NCI-H2107 treated with DMSO at 0.1 percent for 48 hours (cell line): ENCODE data around the gene IFITM10.
"Not testable (repeated sequence)": the region's sequence is repeated elsewhere in the genome, so short reads cannot be mapped to it uniquely, and the experiment has no call there.

Experiments
- DNase-seq: peaks from one replicate; lab custom pipeline; 2025; ENCODE audit not compliant: unreplicated experiment; lab: John Stamatoyannopoulos, UW

Gene IFITM10

GRCh38 chr11:1778141-1778911, 27.9 kb upstream of the IFITM10 start:
- no peak for DNase-seq

- no peak for DNase-seq
Measured at GRCh38 chr11:1777737-1778136, 27.3 kb upstream of the IFITM10 start.

- no peak for DNase-seq
Measured at GRCh38 chr11:1776944-1777715, 26.7 kb upstream of the IFITM10 start.

GRCh38 chr11:1776331-1776851, 26.0 kb upstream of the IFITM10 start:
- no peak for DNase-seq

- DNase-seq = no peak
Measured at GRCh38 chr11:1774886-1775285, 24.5 kb upstream of the IFITM10 start.

GRCh38 chr11:1773994-1774550, 23.7 kb upstream of the IFITM10 start:
- DNase-seq = no peak

GRCh38 chr11:1773131-1773993, 23.0 kb upstream of the IFITM10 start:
- DNase-seq = no peak

- DNase-seq = no peak
Measured at GRCh38 chr11:1772270-1773130, 22.1 kb upstream of the IFITM10 start.

- DNase-seq = no peak
Measured at GRCh38 chr11:1771700-1772099, 21.3 kb upstream of the IFITM10 start.

GRCh38 chr11:1771273-1771672, 20.9 kb upstream of the IFITM10 start:
- no peak for DNase-seq

GRCh38 chr11:1770528-1770927, 20.1 kb upstream of the IFITM10 start:
- DNase-seq = no peak

- DNase-seq = no peak
Measured at GRCh38 chr11:1770061-1770460, 19.7 kb upstream of the IFITM10 start.

- DNase-seq = not testable (repeated sequence)
Measured at GRCh38 chr11:1769304-1769936, 19.0 kb upstream of the IFITM10 start.

- DNase-seq = no peak
Measured at GRCh38 chr11:1768141-1768469, 17.7 kb upstream of the IFITM10 start.

- DNase-seq = no peak
Measured at GRCh38 chr11:1767399-1768140, 17.2 kb upstream of the IFITM10 start.

GRCh38 chr11:1766719-1767398, 16.5 kb upstream of the IFITM10 start:
- no peak for DNase-seq

- no peak for DNase-seq
Measured at GRCh38 chr11:1765871-1766718, 15.7 kb upstream of the IFITM10 start.
